Endothelial cell of umbilical vein (primary cell): Measurements from ENCODE around the gene GAB2. TPM values are rescaled to one million over a fixed set of nuclear protein-coding genes. Genes with fewer than 3 reads are reported as not detected.

Source experiments
- BruUV-seq: library from RNA; stranded (reverse); fragments of 400-500 nt; replicated peaks from 2 replicates; lab custom pipeline; 2021; lab: Mats Ljungman, UMichigan
- CTCF ChIA-PET: fragments of 300-600, 350-600 bp; sonication (Branson Sonifier 250); formaldehyde crosslinking; loops from one replicate; lab custom pipeline; 2021; ENCODE audit warnings: antibody characterized with exemption, inconsistent platforms; lab: Charles Lee
- POLR2A ChIA-PET: fragments of 300-600, 350-600 bp; sonication (Branson Sonifier 250); formaldehyde crosslinking; loops from one replicate; lab custom pipeline; 2021; ENCODE audit warnings: antibody characterized with exemption, inconsistent platforms; lab: Charles Lee
- DNase-seq: peaks from one replicate; pipeline ENCODE4 v3.0.0-alpha.2; 2011; ENCODE audit warnings: low read depth, low spot score
- FAIRE-seq: peaks from 2 replicates; lab custom pipeline; 2011; peaks lifted over from hg19 to GRCh38; lab: Jason Lieb, UNC
- H2AFZ ChIP-seq: 2 replicates; pipeline ENCODE4 v1.6.0; 2012; ENCODE audit warnings: low read depth, low read length, control low read depth, inconsistent platforms
- H3K27ac ChIP-seq: 2 replicates; pipeline ENCODE4 v1.5.1; 2011; ENCODE audit warnings: low read depth, mild to moderate bottlenecking, control low read depth, low read length, moderate library complexity; ENCODE audit not compliant: insufficient read depth
- H3K27me3 ChIP-seq, 2 experiments: 2 replicates each; pipeline versions ENCODE4 v1.6.0 to v1.6.1; 2011; ENCODE audit warnings: low read length in 2 of 2, mixed read lengths in 1 of 2; ENCODE audit not compliant: control insufficient read depth in 2 of 2, insufficient read depth in 2 of 2
- H3K36me3 ChIP-seq, 2 experiments: 2 replicates in 1 of 2; 3 replicates in 1 of 2; pipeline ENCODE4 v1.5.1; 2011; ENCODE audit warnings: low read length in 2 of 2, mild to moderate bottlenecking in 1 of 2, moderate library complexity in 1 of 2; ENCODE audit not compliant: control insufficient read depth in 2 of 2, insufficient read depth in 2 of 2; ENCODE audit errors: extremely low read depth in 1 of 2
- H3K4me1 ChIP-seq: 3 replicates; pipeline ENCODE4 v1.5.1; 2011; ENCODE audit warnings: mild to moderate bottlenecking, low read length; ENCODE audit not compliant: control insufficient read depth, insufficient read depth; ENCODE audit errors: extremely low read depth
- H3K4me2 ChIP-seq: 2 replicates; pipeline ENCODE4 v1.6.1; 2011; ENCODE audit warnings: low read length, control low read depth, mixed read lengths; ENCODE audit not compliant: insufficient read depth
- H3K4me3 ChIP-seq, 3 experiments: fragments of 200-600 bp in 1 of 3; sonication (generic), shearing (Covaris generic) in 1 of 3; replicated peaks in 1 of 3; 2 replicates each; pipeline ENCODE4 v1.5.1; 2011 to 2016; ENCODE audit warnings: control low read depth in 3 of 3, low read length in 3 of 3, mild to moderate bottlenecking in 2 of 3, inconsistent platforms in 1 of 3, low read depth in 1 of 3, moderate library complexity in 1 of 3; ENCODE audit not compliant: insufficient read depth in 1 of 3
- H3K79me2 ChIP-seq: 2 replicates; pipeline ENCODE4 v1.6.0; 2012; ENCODE audit warnings: low read length, inconsistent platforms; ENCODE audit not compliant: control insufficient read depth, insufficient read depth
- H3K9ac ChIP-seq: replicated peaks from 2 replicates; pipeline ENCODE3; 2011; ENCODE audit warnings: low read length, control low read depth; ENCODE audit not compliant: insufficient read depth; ENCODE audit errors: extremely low read depth
- H3K9me1 ChIP-seq: replicated peaks from 3 replicates; pipeline ENCODE4 v1.6.0; 2011; ENCODE audit warnings: mild to moderate bottlenecking, low read length; ENCODE audit not compliant: control insufficient read depth, insufficient read depth; ENCODE audit errors: extremely low read depth
- H3K9me3 ChIP-seq: replicated peaks from 2 replicates; pipeline ENCODE4 v1.5.1; 2012; ENCODE audit warnings: low read length, inconsistent platforms; ENCODE audit not compliant: control insufficient read depth, insufficient read depth
- H4K20me1 ChIP-seq: replicated peaks from 2 replicates; pipeline ENCODE3; 2011; ENCODE audit warnings: mild to moderate bottlenecking, low read length; ENCODE audit not compliant: control insufficient read depth, insufficient read depth; ENCODE audit errors: extremely low read depth
- EZH2 ChIP-seq: IDR thresholded peaks from 2 replicates; pipeline ENCODE4 v1.6.1; 2012; ENCODE audit warnings: borderline replicate concordance, low read depth, mild to moderate bottlenecking, moderate library complexity, low read length, inconsistent platforms; ENCODE audit not compliant: severe bottlenecking
- FOS ChIP-seq: IDR thresholded peaks from 2 replicates; pipeline ENCODE4 v1.6.1; 2011; ENCODE audit warnings: mild to moderate bottlenecking, low read length, moderate library complexity, borderline replicate concordance; ENCODE audit not compliant: insufficient read depth
- GATA2 ChIP-seq: IDR thresholded peaks from 2 replicates; pipeline ENCODE4 v1.7.0; 2011; ENCODE audit warnings: low read depth, mild to moderate bottlenecking, moderate library complexity, mixed read lengths, low read length; ENCODE audit not compliant: insufficient read length, insufficient read depth
- JUN ChIP-seq: IDR thresholded peaks from 2 replicates; pipeline ENCODE4 v1.6.1; 2011; ENCODE audit warnings: borderline replicate concordance, low read depth; ENCODE audit not compliant: insufficient read length, insufficient read depth
- MYC ChIP-seq: IDR thresholded peaks from one replicate; pipeline ENCODE4 v1.6.1; 2011; ENCODE audit warnings: mild to moderate bottlenecking, low read depth, low read length
- POLR2A ChIP-seq: IDR thresholded peaks from 2 replicates; pipeline ENCODE4 v1.6.1; 2012; ENCODE audit warnings: low read depth, mild to moderate bottlenecking, control low read depth, low read length
- POLR2AphosphoS5 ChIP-seq: IDR thresholded peaks from 2 replicates; pipeline ENCODE4 v1.6.1; 2012; ENCODE audit warnings: low read depth, mild to moderate bottlenecking, control low read depth, low read length, moderate library complexity; ENCODE audit not compliant: insufficient read depth
- dilution Hi-C: fragments of 300-500 bp; cut with MboI; formaldehyde crosslinking; loops from one replicate; pipeline ENCODE4 v1.15.0; 2019; ENCODE audit warnings: low sequenced_read_pairs; ENCODE audit not compliant: extremely low pct_ligation_motif_present
- intact Hi-C: fragments of 100-400 bp; cut with micrococcal nuclease; formaldehyde crosslinking; loops from one replicate; pipeline ENCODE4 v1.10.0; 2022
- polyA plus RNA-seq, 4 experiments: library from polyadenylated mRNA; depleted of rRNA in 3 of 4; stranded (reverse) in 3 of 4; unstranded in 1 of 4; fragments of >200 nt; gene quantifications; 2 replicates each; pipeline versions ENCODE4 v1.2.1 to v1.2.3, GENCODE V29; 2011 to 2012; ENCODE audit warnings: missing spikeins in 1 of 4
- total RNA-seq: library from RNA; stranded (reverse); gene quantifications from 2 replicates; pipeline ENCODE4 v1.2.3, GENCODE V29; 2021
- TF ChIP-seq, protein P1 (sequence below): IDR thresholded peaks from 2 replicates; pipeline ENCODE4 v1.6.1; 2011; ENCODE audit not compliant: insufficient read depth, insufficient read length
- TF ChIP-seq, protein P2 (sequence below), 2 donors: IDR thresholded peaks; 1 replicate in 1 of 2; 2 replicates in 1 of 2; pipeline ENCODE4 v1.5.1; 2011; ENCODE audit warnings: low read length in 2 of 2, mild to moderate bottlenecking in 2 of 2, moderate library complexity in 2 of 2, control low read depth in 1 of 2, inconsistent platforms in 1 of 2, low read depth in 1 of 2; ENCODE audit not compliant: insufficient read depth in 1 of 2; ENCODE audit errors: extremely low read depth in 1 of 2

The GAB2 gene
- total and polyA plus RNA-seq, 2 donors (not counting 3 experiments of a cell fraction or from before 2014, with no cell fraction given): 19.6 to 39.6 TPM

DNA sequence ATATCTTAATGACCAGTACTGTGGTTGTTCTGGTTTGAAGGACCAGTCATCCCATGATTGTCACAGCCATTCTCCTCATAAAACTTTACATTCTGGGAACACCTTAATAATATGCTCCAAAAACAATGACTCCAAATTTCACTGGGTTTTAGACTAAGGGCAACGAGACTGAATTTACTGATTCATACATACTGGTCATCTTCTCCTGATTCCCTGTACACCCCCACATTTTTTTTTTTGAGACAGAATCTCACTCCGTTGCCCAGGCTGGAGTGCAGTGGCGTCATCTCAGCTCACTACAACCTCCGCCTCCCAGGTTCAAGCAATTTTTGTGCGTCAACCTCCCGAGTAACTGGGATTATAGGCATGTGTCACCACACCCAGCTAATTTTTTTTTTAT lies 78.9 kb downstream of the GAB2 start:
- Histone ChIP-seq H3K9me3 (no peaks in the 10 kb centered on the region), H4K20me1 (peaks cover 7% of the 10 kb centered on the region), H3K36me3 (no peaks in the 10 kb centered on the region), H3K27ac (no peak overlapping the region), H2AFZ (no peak overlapping the region), H3K4me2 (no peak overlapping the region), H3K79me2 (peaks cover 59% of the 10 kb centered on the region), H3K9me1 (no peaks in the 10 kb centered on the region), H3K9ac (no peak overlapping the region), H3K27me3 (no peaks in the 10 kb centered on the region), H3K4me3 (no peak overlapping the region), H3K4me1 (peaks cover under 1% of the 10 kb centered on the region)
- intact Hi-C loops: no loop called here
- ChIA-PET POLR2A (no interaction called here), CTCF (no interaction called here)
- DNase-seq (no peak), FAIRE-seq (no peak)
- dilution Hi-C loops: no loop called here
- TF ChIP-seq, protein P1, sequence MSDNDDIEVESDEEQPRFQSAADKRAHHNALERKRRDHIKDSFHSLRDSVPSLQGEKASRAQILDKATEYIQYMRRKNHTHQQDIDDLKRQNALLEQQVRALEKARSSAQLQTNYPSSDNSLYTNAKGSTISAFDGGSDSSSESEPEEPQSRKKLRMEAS: no peak
- TF ChIP-seq POLR2AphosphoS5 (no peak), JUN (no peak), MYC (no peak), POLR2A (no peak), FOS (no peak), GATA2 (no peak), EZH2 (no peak)
- TF ChIP-seq, protein P2, sequence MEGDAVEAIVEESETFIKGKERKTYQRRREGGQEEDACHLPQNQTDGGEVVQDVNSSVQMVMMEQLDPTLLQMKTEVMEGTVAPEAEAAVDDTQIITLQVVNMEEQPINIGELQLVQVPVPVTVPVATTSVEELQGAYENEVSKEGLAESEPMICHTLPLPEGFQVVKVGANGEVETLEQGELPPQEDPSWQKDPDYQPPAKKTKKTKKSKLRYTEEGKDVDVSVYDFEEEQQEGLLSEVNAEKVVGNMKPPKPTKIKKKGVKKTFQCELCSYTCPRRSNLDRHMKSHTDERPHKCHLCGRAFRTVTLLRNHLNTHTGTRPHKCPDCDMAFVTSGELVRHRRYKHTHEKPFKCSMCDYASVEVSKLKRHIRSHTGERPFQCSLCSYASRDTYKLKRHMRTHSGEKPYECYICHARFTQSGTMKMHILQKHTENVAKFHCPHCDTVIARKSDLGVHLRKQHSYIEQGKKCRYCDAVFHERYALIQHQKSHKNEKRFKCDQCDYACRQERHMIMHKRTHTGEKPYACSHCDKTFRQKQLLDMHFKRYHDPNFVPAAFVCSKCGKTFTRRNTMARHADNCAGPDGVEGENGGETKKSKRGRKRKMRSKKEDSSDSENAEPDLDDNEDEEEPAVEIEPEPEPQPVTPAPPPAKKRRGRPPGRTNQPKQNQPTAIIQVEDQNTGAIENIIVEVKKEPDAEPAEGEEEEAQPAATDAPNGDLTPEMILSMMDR (IDR thresholded peaks at IDR 0.05; ENCODE audit: extremely low read depth in 1 of 2, insufficient read depth in 1 of 2, low read depth in 1 of 2, low read length in 2 of 2): no peak
- no TSS peak for BruUV-seq
